Stimulated activated CD8-positive, alpha-beta memory T cell treated with anti-CD3 and anti-CD28 coated beads, Interleukin-4, amount 100 ng/mL, for 48 hours (primary cell): ENCODE measurements around the gene ANKRD33B.

Source experiments
- DNase-seq: peaks from one replicate; pipeline ENCODE4 v3.0.0-alpha.2; 2020

Gene ANKRD33B

GRCh38 chr5:10580531-10581423, 16.9 kb downstream of the ANKRD33B start:
- DNase-seq, result peak; percentile 18

GRCh38 chr5:10581424-10581748, 17.5 kb downstream of the ANKRD33B start:
- peak; percentile 6 for DNase-seq

DNA sequence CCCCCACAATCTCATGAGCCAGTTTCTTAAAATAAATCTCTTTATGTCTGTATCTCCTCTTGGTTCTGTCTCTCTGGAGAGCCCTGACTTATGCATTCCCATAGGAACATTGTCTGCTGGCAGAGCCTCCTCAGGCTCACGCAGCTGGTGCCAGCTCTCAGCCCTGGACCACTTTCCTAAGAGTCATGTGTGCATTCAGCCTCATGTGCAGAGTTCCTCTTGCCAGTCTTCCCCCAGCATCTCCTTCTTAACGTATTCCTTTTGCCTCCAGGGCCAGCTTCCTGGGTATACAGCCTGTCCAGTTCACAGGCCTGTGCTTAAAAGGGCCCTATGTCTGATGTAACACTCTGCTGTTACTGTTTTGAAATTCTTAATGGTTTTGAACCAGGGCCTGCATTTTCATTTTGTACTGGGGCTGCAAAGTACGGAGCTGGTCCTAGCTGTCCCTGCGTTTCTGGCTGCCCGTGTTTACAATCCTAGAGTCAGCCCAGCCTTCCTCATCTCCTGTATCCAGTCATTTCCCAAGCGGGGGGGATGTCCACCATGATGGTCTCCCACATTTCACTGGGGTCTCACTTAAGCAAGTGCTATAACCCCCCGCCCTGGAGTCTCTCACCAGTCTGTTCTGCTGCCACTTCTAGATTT, 18.1 kb downstream of the ANKRD33B start:
- peak; percentile 16 for DNase-seq

DNA sequence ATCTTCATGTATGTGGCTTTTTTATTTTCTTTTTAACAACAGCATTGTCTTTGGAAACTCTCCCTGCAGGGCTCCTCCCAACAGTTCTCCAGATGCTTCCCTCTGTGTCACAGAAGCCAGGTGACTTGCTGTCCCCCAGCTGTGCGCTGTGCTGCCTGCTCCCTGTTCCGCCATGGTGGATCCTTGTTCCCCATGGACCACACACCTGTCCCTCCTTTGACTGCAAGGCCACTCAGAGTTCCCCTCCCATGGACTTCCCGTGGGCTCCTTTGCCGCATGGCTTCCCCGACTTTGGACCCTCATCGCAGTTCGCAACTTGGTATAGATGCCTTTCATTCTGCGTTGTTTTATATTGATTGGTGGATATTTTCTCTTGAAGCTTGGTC, 18.6 kb downstream of the ANKRD33B start:
- peak; percentile 18 for DNase-seq

DNA sequence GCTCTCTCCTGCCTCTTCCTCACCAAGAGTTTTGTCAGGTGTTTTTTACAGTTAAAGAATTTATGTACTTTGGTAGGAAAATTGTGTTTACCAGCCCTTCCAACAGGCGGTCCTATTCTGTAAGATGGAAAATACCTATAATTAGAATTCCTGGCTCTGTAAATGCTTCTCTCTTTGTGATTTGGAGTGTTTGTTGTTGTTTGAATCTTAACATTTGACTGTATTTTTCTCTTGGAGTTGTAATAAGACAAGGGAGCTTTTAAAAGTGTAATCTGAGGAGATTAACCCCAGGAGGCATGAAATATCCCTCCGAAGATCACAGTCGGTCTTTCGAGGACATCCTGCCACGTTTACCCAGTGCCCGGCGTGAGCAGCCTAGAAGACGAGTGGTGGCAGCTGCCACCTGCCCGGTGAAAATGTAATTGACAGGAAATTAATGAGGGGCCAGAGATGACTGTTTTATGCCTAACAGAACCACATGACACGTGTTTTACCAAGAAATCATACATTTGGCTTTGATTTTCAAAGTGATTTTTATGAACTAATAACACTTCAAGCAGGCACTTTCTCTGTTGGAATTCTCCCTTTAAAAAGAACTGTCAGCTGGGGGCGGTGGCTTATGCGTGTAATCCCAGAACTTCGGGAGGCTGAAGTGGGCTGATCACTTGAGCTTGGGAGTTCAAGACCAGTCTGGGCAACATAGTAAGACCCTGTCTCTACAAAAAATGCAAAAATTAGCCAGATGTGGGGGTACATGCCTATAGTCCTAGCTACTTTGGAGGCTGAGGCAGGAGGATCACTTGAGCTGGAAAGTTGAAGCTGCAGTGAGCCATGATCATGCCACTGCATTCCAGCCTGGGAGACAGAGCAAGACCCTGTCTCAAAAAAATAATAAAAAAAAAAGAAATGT, 20.0 kb downstream of the ANKRD33B start:
- DNase-seq, result peak; percentile 19

- peak; percentile 12 for DNase-seq
These were observed 21.0 kb downstream of the ANKRD33B start for GRCh38 chr5:10584714-10585517.

- peak; percentile 18 for DNase-seq
These were observed 21.6 kb downstream of the ANKRD33B start for GRCh38 chr5:10585518-10585915.

GRCh38 chr5:10586008-10586407, 22.1 kb downstream of the ANKRD33B start:
- DNase-seq, result peak; percentile 14

DNA sequence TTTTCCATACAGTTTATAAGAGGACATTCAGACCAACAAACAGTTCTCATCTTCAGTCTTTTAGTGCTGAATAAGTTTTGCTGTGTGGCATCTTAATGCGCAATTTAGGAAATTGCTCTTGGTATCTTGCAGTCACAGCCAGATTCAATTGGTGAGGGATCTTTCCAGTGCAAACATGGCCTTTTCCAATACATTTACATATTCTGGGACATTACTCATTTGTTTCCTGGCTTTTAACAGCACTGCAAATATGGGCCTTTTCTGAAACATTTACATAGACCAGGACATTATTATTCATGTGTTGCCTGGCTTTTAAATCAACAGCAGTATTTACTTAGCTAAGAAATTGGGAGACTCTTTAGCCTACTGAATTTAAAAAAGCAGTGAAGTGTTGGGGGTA, 22.7 kb downstream of the ANKRD33B start:
- no peak for DNase-seq

- peak; percentile 6 for DNase-seq
These were observed 24.4 kb downstream of the ANKRD33B start for GRCh38 chr5:10588109-10588775.

GRCh38 chr5:10588779-10589447, 25.0 kb downstream of the ANKRD33B start:
- DNase-seq, result peak; percentile 14

GRCh38 chr5:10590226-10590999, 26.5 kb downstream of the ANKRD33B start:
- DNase-seq, result peak; percentile 11

DNA sequence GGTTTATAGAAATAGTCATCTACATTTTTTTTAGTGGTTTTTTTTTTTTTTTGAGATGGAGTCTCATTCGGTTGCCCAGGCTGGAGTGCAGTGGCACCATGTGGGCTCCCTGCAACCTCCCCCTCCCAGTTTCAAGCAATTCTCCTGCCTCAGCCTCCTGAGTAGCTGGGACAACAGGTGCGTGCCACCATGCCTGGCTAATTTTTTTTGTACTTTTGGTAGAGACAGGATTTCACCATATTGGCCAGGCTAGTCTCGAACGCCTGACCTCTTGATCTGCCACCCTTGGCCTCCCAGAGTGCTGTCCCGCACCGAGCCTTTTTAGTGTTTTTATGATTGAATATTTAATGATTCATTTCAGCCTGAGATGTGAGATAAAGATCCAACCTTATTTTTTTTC, 27.3 kb downstream of the ANKRD33B start:
- peak; percentile 13 for DNase-seq

DNA sequence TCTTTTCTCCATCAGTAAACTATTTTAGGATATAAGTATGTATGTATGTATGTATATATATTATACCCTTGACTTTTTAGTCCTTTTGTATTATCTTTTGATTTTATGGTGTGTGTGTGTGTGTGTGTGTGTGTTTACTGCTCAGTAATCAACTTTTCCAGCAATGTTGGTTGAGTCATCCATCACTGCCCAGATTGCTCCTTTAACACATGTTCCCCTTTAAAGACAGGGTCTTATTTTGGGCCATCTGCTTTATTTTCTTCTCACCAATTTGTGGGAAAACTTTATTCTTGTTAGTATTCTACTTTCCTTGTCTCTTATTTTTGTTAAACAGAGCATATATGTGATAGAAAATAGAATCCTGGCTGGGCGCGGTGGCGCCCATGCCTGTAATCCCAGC, 28.1 kb downstream of the ANKRD33B start:
- no peak for DNase-seq

GRCh38 chr5:10592601-10593000, 28.7 kb downstream of the ANKRD33B start:
- DNase-seq, result peak; percentile 13

- peak; percentile 10 for DNase-seq
These were observed 29.8 kb downstream of the ANKRD33B start for GRCh38 chr5:10593531-10594181.

DNA sequence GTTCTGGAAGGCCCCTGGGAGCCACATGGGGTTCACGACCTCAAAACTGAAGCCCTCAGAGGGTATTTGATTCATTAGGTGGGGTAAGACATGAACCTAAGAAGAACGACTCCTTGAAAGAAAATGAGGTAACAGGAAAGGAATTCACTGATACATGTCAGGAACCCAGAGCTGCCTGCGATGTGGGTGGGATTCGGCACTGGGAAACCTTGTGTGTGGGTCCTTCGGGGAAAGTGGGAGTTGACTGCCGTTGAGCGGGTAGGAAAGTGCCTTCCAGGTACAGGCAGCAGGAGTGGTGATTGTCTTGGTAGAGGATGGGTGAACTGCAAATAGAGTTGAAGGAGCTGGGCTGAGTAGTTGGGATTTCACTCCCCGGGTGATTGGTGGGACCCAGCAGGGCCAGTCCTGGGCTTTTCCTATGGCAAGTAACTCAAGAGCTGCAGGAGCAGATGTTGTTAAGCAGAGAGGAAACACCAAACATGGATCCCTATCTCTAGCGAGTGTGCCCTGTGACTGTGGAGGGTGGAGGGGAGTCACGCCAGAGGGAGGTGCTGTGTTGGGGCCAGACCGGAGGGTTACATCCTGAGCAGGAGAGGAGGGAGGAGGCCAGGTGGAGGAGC, 30.8 kb downstream of the ANKRD33B start:
- DNase-seq, result peak; percentile 20

DNA sequence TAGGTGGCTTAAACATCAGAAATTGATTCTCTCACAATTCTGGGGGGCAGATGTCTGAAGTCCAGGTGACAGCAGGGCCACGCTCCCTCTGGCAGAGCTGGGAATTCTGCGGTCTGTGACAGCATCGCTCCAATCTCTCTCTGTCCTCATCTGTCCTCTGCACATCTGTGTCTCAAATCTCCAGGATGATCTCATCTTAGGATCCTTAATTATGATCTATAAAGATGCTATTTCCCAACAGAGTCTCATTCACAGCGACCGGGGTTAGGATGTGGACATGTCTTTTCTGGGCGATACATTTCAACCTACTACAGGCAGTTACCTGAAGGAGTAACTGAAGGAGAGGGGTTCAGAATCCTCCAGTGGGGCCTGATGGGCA, 31.4 kb downstream of the ANKRD33B start:
- no peak for DNase-seq

DNA sequence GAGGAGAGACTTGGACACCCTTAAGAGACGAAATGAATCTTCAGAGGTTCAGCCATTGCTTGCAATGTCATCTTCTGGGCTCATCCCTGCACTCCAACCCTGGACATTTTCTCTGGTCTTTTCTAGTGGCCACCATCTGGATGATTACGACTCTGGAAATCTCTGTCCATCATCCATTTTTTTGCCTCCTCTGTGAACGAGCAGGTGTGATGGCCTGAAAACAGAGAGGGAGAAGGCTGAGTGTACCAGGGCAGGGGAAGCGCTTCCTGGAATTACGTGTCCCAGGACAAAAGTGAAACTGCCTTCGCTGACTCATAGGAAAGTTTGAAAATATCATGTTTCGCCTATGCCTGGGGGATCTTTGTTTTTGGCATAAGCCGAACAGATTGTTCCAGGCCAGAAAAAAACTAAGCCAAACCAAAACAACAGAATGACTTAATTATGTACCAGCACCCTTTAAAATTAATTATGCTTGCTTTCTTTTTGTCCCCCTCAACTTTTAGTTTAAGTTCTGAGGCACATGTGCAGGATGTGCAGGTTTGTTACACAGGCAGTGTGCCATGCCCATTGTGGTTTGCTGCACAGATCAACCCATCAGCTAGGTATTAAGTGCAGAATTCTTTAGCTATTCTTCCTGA, 31.9 kb downstream of the ANKRD33B start:
- DNase-seq, result peak; percentile 64
